Measurements from ENCODE around the gene PTPN20.

Gene PTPN20

GRCh38 chr10:47050618-47051455 is 139.6 kb downstream of the PTPN20 start:
- no peak for DNase-seq

GRCh38 chr10:47051741-47052238 is 140.6 kb downstream of the PTPN20 start:
- DNase-seq = no peak

Measured in activated CD4-positive, alpha-beta T cell treated with anti-CD3 and anti-CD28 coated beads for 48 hours (primary cell).